GM12891 (cell line): ENCODE data around the gene TSPAN11.

Experiments
- DNase-seq: peaks from one replicate; pipeline ENCODE4 v3.0.0; 2011; ENCODE audit warnings: low spot score; ENCODE audit not compliant: insufficient read length
- FAIRE-seq: peaks from 2 replicates; lab custom pipeline; 2011; peaks lifted over from hg19 to GRCh38; lab: Jason Lieb, UNC
- PAX5 ChIP-seq: IDR thresholded peaks from 2 replicates; pipeline ENCODE4 v1.6.1; 2011; ENCODE audit warnings: low read length, moderate library complexity, mild to moderate bottlenecking; ENCODE audit not compliant: insufficient read depth, severe bottlenecking
- POLR2A ChIP-seq: IDR thresholded peaks from 2 replicates; pipeline ENCODE4 v1.6.1; 2011; ENCODE audit warnings: low read depth, low read length, control low read depth
- POLR2AphosphoS5 ChIP-seq: IDR thresholded peaks from 2 replicates; pipeline ENCODE4 v1.6.1; 2011; ENCODE audit warnings: low read depth, low read length, control low read depth
- POU2F2 ChIP-seq: IDR thresholded peaks from 2 replicates; pipeline ENCODE4 v1.6.1; 2011; ENCODE audit warnings: low read depth, mild to moderate bottlenecking, control low read depth, low read length, moderate library complexity
- SPI1 ChIP-seq: IDR thresholded peaks from 2 replicates; pipeline ENCODE4 v1.6.1; 2011; ENCODE audit warnings: low read depth, low read length, control low read depth
- TAF1 ChIP-seq: IDR thresholded peaks from 2 replicates; pipeline ENCODE4 v1.6.1; 2011; ENCODE audit warnings: low read depth, low read length, control low read depth

Gene TSPAN11

DNA sequence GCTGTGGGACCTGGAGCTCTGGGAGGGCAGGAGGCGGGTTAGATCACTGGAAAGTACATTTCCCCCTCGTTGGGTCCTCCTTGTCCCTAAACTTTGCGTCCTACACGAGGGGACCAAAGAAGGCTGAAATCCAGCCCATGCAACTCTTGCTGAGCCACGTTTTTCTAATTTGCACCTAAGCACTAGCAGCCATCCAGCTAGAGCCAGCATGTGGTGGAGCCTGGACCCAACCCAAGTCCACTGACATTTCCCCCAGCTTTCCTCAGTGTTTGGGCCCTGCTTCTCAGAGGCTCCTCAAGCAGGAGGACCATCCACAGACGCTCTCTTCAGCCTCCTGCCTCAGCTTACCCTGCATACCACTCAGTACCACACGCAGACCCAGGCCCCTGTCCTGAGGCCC is 49.7 kb downstream of the TSPAN11 start:
- DNase-seq (no peak), FAIRE-seq (no peak)
- no peak for TF ChIP-seq SPI1
- TF ChIP-seq POLR2AphosphoS5 = no peak
- no peak for TF ChIP-seq POU2F2
- TF ChIP-seq TAF1 = no peak
- no peak for TF ChIP-seq PAX5
- no peak for TF ChIP-seq POLR2A

DNA sequence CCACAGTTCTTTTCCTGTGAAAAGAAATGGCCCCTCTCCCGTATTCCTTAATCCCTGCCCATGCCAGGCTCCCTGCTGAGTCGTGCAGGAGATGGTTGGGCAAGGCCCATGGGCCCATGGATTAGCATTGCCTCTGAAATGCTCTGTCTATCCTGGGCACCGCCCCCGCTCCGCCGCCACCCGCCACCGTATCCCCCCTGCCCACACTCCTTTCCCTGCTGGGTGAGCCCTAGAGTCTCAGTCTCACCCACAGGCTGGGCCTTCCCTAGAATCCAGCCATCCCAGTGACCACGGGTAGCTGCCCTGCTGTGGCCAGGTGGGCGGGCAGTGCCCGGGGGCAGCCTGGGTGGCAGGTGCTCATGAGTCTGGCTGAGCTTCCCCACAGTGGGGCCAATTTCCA is 50.6 kb downstream of the TSPAN11 start:
- DNase-seq (no peak), FAIRE-seq (no peak)
- no peak for TF ChIP-seq PAX5
- TF ChIP-seq SPI1 = no peak

DNA sequence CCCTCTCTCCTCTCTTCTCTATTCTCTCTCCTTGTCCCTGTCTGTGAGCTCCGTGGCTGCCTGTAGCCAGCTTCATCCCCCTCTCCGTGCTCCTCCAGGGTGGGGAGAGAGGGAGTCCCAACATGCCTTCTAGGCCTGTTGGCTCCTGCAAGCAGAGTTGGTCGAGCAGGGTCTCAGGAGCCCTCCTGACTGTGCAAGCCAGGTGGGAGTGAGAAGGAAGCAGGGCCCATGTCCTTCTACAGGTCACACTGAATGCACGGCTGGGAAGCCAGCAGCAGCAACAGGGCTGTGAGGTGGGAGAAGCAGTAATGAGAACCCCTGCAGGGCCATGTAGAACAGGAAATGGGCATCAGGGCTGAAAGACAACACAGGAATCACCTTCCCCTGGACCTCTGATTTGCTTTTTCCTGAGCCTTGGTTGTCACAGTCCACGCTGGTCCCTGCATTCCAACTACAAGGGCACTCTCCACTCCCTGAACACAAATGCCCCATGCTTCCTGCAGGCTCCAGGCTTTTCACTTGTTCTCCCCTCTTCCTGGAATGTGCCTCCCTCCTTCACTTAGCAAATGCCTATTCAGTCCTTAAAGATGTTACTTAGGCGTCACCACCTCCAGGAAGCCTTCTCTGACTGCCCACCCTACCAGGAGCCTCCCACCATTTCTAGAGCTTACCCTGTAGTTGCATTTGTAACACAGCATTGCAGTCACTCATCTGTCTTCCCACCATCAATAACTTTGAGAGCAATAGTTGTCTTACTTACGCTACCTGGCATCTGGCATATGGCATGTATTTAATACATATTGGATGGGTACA is 51.2 kb downstream of the TSPAN11 start:
- FAIRE-seq = no peak
- TF ChIP-seq POLR2AphosphoS5 (no peak), POU2F2 (no peak), POLR2A (no peak), SPI1 (no peak), PAX5 (no peak), TAF1 (no peak)
- no peak for DNase-seq

DNA sequence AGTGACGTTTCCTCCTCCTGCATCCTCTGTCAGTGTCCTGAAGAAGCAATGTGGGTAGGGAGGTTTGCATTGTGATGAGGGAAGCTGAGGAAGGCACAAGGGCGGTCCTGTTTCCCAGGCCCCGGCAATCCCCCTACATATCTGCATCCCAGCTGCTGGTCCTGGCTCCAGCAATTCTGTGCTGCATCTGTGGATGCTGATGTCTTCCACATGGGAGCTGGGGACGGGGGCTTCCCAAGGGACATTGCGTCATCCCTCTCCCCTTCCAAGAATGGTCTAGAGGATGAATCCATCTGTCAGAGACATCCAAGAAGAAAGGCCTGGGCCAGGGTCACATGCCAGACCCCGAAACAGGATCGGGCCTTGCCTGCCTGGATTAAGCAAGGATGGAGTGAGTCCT is 52.1 kb downstream of the TSPAN11 start:
- no peak for FAIRE-seq

DNA sequence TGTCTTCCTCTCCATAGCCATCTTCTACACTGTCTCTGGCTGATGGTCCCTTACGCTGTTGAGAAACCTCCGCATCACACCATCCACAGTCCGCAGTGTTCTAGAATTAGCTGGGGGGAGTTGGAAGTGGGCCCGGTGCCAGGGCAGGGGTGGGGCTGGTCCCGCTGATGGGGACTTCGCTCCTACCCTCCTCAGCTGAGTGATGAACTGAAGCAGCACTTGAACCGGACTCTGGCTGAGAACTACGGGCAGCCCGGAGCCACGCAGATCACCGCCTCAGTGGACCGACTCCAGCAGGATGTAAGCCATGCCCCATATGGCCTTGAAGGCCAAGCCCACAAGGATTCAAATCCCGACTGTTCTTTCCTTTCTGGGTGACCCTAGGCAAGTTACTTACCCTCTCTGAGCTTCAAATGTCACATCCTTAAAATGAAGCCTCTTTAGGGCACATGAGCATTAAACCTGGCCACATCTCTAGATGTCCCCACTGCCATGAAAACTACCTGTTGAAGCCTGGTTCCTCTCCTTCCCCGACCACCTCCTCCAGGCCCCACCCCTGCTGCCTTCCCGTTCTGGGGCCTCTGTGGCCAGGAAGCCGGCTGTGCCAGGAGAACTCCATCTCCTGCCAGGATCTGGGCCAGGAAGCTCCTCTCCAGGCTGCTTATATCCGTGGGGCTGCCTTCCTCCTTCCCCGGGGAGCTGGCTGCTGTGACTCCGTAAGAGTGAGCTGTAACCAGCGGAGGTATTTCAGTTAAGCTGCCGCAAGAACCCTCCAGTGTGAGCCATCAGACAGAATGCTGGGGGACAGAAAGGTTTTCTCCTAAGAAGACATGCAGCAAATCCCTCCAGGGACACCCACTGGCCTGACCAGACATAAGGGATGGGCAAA is 53.1 kb downstream of the TSPAN11 start:
- no peak for FAIRE-seq
- DNase-seq = no peak
- TF ChIP-seq POU2F2 (no peak), TAF1 (no peak)

More for the DNA sequence above, 52.1 kb downstream of the TSPAN11 start:
- no peak for DNase-seq
- TF ChIP-seq TAF1 = no peak
- TF ChIP-seq POLR2A = no peak
- no peak for TF ChIP-seq POU2F2
- TF ChIP-seq SPI1 = no peak
- TF ChIP-seq PAX5 = no peak
- TF ChIP-seq POLR2AphosphoS5 = no peak

DNA sequence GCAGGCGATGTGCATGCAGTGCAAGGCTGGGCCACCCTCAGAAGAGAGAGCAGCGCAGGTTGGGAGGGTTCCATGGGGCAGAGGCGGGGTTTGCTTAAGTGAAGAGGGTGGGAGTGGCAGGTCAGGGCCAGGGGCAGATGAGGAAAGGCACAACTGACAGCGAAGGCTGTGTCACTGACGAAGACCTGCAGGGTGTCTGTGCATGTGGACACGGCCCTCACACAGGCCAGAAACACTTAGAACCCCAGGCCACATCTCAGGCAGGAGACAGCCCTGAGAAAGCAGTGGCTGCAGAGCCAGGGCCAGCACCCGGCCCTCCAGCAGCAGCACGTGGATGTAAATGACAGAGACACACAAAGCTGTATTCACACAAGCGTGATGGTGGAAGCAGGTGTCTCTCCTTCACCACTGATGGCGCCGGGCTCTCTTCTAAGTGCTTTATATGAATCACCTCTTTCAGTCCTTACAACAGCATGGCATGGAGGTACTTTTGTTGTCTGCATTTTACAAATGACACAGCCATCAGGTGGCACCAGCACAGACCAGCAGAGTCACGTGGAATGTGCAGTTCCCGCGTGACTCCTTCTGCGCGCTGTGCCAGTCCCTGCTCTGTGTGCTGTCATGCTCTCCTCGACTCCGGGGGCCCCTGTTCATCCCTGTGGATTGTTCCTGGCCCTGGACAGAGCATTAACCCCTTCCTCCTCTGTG is 54.6 kb downstream of the TSPAN11 start:
- no peak for FAIRE-seq
- TF ChIP-seq PAX5 (no peak), TAF1 (no peak), POU2F2 (no peak), POLR2A (no peak), POLR2AphosphoS5 (no peak), SPI1 (no peak)
- no peak for DNase-seq

DNA sequence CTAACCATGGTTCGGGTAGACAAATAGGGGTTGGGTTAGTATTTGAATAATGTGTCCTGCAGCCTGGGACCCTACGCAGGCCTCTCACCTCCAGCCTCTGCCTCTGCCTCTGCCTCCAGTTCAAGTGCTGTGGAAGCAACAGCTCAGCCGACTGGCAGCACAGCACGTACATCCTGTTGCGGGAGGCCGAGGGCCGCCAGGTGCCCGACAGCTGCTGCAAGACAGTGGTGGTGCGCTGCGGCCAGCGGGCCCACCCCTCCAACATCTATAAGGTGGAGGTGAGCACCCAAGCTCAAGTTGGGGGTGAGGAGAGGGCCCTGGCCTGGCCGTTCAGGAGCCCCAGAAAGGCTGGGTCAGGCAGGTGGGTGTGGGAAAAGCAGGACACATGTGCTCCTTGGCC is 55.9 kb downstream of the TSPAN11 start:
- DNase-seq (no peak), FAIRE-seq (no peak)
- TF ChIP-seq PAX5 (no peak), TAF1 (no peak), POLR2AphosphoS5 (no peak), SPI1 (no peak), POLR2A (no peak), POU2F2 (no peak)

DNA sequence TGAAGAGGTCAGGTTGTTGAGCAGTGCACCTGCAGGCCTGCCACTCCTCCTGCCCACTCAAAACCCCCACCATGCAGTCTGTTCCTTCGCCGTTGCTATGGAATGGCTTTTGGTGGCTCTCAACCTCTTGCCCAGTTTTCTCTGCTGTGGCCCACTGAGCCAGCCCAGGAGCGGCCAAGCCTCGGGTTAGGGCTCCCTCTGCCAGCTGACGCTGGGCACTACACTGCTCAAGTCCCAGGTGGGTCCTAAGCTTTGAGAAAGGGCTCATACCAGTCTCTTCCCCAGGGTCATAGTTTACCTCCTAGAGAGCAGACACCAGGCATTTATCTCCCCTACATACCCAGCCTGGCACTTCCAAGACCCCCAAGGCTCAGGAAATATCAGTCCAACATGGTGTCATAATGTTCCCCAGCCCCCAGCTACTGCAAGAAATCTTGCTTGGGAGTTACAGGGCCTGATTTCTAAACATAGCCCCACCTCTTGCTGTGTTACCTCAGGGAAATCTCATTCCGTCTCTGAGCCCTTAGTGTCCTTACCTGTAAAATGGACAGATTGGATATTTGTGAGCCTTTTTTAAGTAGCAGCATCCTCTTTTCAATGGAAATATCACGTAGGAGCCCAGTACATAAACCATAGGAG is 59.4 kb downstream of the TSPAN11 start:
- DNase-seq (peak; percentile 81), FAIRE-seq (peak; percentile 20)
- TF ChIP-seq TAF1 (no peak), POLR2AphosphoS5 (no peak), POU2F2 (no peak), SPI1 (no peak), POLR2A (no peak), PAX5 (no peak)

DNA sequence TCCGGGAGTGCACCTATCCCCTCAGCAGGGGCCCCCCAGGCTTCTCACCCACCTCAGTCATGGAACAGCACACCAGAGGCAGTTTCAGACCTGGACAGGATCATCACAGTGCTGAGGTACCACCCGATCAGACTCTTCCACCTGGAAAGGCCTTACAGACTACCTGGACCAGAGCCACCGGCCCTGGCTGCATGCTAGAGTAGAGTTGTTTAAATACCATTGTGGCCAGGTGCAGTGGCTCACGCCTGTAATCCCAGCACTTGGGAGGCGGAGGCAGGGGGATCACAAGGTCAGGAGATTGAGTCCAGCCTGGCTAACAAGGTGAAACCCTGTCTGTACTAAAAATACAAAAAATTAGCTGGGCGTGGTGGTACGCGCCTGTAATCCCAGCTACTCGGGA is 61.5 kb downstream of the TSPAN11 start:
- no peak for TF ChIP-seq TAF1
- no peak for TF ChIP-seq POU2F2
- no peak for TF ChIP-seq POLR2AphosphoS5
- TF ChIP-seq SPI1 = no peak
- no peak for TF ChIP-seq POLR2A
- TF ChIP-seq PAX5 = no peak

More for the DNA sequence above, 61.5 kb downstream of the TSPAN11 start:
- DNase-seq (no peak), FAIRE-seq (no peak)
